ENCODE results near the gene PAMR1. TPM values are rescaled to one million over a fixed set of nuclear protein-coding genes. Genes with fewer than 3 reads are reported as not detected.

Gene PAMR1
- total and polyA plus RNA-seq, 2 of the 8 experiments (the other 6 are each of a cell fraction or from before 2014, with no cell fraction given) = 3.0 to 6.9 TPM

DNA sequence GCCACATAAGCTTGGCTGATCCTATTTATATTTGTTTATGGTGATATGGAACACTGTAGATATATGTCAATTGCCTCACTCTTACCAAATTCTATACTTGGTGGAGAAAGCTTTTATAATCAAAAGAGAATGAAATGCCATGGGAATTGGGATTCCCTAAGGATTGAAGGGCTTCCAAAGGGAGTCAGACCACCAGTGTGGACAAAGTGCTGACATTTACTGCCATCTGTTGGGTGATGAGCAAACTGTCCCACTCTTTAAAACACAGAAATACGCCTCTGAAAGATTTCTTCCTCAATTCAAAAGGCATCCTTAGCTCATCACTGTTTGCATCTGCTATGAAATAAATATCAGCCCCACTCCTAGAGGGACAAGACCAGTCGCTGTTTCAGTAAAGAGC lies 113.1 kb downstream of the PAMR1 start (continued):
- TF ChIP-seq, protein P1, sequence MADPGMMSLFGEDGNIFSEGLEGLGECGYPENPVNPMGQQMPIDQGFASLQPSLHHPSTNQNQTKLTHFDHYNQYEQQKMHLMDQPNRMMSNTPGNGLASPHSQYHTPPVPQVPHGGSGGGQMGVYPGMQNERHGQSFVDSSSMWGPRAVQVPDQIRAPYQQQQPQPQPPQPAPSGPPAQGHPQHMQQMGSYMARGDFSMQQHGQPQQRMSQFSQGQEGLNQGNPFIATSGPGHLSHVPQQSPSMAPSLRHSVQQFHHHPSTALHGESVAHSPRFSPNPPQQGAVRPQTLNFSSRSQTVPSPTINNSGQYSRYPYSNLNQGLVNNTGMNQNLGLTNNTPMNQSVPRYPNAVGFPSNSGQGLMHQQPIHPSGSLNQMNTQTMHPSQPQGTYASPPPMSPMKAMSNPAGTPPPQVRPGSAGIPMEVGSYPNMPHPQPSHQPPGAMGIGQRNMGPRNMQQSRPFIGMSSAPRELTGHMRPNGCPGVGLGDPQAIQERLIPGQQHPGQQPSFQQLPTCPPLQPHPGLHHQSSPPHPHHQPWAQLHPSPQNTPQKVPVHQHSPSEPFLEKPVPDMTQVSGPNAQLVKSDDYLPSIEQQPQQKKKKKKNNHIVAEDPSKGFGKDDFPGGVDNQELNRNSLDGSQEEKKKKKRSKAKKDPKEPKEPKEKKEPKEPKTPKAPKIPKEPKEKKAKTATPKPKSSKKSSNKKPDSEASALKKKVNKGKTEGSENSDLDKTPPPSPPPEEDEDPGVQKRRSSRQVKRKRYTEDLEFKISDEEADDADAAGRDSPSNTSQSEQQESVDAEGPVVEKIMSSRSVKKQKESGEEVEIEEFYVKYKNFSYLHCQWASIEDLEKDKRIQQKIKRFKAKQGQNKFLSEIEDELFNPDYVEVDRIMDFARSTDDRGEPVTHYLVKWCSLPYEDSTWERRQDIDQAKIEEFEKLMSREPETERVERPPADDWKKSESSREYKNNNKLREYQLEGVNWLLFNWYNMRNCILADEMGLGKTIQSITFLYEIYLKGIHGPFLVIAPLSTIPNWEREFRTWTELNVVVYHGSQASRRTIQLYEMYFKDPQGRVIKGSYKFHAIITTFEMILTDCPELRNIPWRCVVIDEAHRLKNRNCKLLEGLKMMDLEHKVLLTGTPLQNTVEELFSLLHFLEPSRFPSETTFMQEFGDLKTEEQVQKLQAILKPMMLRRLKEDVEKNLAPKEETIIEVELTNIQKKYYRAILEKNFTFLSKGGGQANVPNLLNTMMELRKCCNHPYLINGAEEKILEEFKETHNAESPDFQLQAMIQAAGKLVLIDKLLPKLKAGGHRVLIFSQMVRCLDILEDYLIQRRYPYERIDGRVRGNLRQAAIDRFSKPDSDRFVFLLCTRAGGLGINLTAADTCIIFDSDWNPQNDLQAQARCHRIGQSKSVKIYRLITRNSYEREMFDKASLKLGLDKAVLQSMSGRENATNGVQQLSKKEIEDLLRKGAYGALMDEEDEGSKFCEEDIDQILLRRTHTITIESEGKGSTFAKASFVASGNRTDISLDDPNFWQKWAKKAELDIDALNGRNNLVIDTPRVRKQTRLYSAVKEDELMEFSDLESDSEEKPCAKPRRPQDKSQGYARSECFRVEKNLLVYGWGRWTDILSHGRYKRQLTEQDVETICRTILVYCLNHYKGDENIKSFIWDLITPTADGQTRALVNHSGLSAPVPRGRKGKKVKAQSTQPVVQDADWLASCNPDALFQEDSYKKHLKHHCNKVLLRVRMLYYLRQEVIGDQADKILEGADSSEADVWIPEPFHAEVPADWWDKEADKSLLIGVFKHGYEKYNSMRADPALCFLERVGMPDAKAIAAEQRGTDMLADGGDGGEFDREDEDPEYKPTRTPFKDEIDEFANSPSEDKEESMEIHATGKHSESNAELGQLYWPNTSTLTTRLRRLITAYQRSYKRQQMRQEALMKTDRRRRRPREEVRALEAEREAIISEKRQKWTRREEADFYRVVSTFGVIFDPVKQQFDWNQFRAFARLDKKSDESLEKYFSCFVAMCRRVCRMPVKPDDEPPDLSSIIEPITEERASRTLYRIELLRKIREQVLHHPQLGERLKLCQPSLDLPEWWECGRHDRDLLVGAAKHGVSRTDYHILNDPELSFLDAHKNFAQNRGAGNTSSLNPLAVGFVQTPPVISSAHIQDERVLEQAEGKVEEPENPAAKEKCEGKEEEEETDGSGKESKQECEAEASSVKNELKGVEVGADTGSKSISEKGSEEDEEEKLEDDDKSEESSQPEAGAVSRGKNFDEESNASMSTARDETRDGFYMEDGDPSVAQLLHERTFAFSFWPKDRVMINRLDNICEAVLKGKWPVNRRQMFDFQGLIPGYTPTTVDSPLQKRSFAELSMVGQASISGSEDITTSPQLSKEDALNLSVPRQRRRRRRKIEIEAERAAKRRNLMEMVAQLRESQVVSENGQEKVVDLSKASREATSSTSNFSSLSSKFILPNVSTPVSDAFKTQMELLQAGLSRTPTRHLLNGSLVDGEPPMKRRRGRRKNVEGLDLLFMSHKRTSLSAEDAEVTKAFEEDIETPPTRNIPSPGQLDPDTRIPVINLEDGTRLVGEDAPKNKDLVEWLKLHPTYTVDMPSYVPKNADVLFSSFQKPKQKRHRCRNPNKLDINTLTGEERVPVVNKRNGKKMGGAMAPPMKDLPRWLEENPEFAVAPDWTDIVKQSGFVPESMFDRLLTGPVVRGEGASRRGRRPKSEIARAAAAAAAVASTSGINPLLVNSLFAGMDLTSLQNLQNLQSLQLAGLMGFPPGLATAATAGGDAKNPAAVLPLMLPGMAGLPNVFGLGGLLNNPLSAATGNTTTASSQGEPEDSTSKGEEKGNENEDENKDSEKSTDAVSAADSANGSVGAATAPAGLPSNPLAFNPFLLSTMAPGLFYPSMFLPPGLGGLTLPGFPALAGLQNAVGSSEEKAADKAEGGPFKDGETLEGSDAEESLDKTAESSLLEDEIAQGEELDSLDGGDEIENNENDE (IDR thresholded peaks at IDR 0.05; ENCODE audit: insufficient replicate concordance, low read length) = no peak
- TF ChIP-seq, protein P2, sequence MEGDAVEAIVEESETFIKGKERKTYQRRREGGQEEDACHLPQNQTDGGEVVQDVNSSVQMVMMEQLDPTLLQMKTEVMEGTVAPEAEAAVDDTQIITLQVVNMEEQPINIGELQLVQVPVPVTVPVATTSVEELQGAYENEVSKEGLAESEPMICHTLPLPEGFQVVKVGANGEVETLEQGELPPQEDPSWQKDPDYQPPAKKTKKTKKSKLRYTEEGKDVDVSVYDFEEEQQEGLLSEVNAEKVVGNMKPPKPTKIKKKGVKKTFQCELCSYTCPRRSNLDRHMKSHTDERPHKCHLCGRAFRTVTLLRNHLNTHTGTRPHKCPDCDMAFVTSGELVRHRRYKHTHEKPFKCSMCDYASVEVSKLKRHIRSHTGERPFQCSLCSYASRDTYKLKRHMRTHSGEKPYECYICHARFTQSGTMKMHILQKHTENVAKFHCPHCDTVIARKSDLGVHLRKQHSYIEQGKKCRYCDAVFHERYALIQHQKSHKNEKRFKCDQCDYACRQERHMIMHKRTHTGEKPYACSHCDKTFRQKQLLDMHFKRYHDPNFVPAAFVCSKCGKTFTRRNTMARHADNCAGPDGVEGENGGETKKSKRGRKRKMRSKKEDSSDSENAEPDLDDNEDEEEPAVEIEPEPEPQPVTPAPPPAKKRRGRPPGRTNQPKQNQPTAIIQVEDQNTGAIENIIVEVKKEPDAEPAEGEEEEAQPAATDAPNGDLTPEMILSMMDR (IDR thresholded peaks at IDR 0.05; ENCODE audit: control extremely low read depth in 1 of 3, insufficient read depth in 1 of 3, low read depth in 1 of 3, low read length in 3 of 3) = peak; percentile 2 to 64 (median 52); a peak in 3 of 4 replicates
- TF ChIP-seq TBP (IDR thresholded peaks at IDR 0.05; ENCODE audit: low read depth, low read length) = no peak
- peak; percentile 74 to 75 for TF ChIP-seq RAD21 (IDR thresholded peaks at IDR 0.05 in 1 of 2, conservative IDR thresholded peaks at IDR 0.05 in 1 of 2; ENCODE audit: low read depth in 2 of 2, low read length in 2 of 2)
- TF ChIP-seq CEBPB (IDR thresholded peaks at IDR 0.05; ENCODE audit: low read depth, low read length) = no peak
- no peak for TF ChIP-seq PHF8 (conservative IDR thresholded peaks at IDR 0.05; ENCODE audit: low read depth, low read length)
- no peak for TF ChIP-seq POLR2A (IDR thresholded peaks at IDR 0.05; ENCODE audit: control extremely low read depth in 1 of 2, low read depth in 2 of 2, low read length in 2 of 2)
- no peak for TF ChIP-seq EZH2 (IDR thresholded peaks at IDR 0.05; ENCODE audit: low read depth, low read length, severe bottlenecking)

Data from H1 (cell line).